CD4-positive, alpha-beta T cell treated with Interleukin-17A for 1 hour (primary cell): ENCODE data around the gene GRK2.
A peak's percentile ranks its signal among the peaks of the same experiment; 100 is the strongest.

Experiments
- DNase-seq: peaks from one replicate; pipeline ENCODE4 v3.0.0-alpha.2; 2020

The GRK2 gene

GRCh38 chr11:67284811-67285540 lies 18.7 kb downstream of the GRK2 start:
- no peak for DNase-seq

- DNase-seq, result peak; percentile 63
Measured at GRCh38 chr11:67285541-67286498, 19.5 kb downstream of the GRK2 start.

GRCh38 chr11:67286621-67287333 lies 20.5 kb downstream of the GRK2 start:
- no peak for DNase-seq

- peak; percentile 66 for DNase-seq
Measured at GRCh38 chr11:67287355-67288197, 21.3 kb downstream of the GRK2 start.

GRCh38 chr11:67288198-67288451 lies 21.9 kb downstream of the GRK2 start:
- DNase-seq, result no peak

GRCh38 chr11:67288452-67289225 lies 22.4 kb downstream of the GRK2 start:
- DNase-seq, result peak; percentile 90

- DNase-seq, result no peak
Measured at GRCh38 chr11:67289226-67289650, 23.0 kb downstream of the GRK2 start, which contains the start of gene ANKRD13D. ANKRD13D (plus strand) TSS chr11:67289303; CDS start chr11:67289461, 158 bp downstream.

GRCh38 chr11:67289651-67290479 lies 23.6 kb downstream of the GRK2 start:
- no peak for DNase-seq

GRCh38 chr11:67290801-67291200 lies 24.5 kb downstream of the GRK2 start:
- no peak for DNase-seq

GRCh38 chr11:67291481-67292381 lies 25.5 kb downstream of the GRK2 start:
- no peak for DNase-seq

GRCh38 chr11:67292671-67293070 lies 26.4 kb downstream of the GRK2 start:
- no peak for DNase-seq

GRCh38 chr11:67293090-67293489 lies 26.8 kb downstream of the GRK2 start:
- DNase-seq, result peak; percentile 64

- peak; percentile 26 for DNase-seq
Measured at GRCh38 chr11:67295846-67296245, 29.6 kb downstream of the GRK2 start.

GRCh38 chr11:67298786-67299185 lies 32.5 kb downstream of the GRK2 start:
- DNase-seq, result no peak

- no peak for DNase-seq
Measured at GRCh38 chr11:67299471-67300191, 33.4 kb downstream of the GRK2 start.

GRCh38 chr11:67300256-67300755 lies 34.0 kb downstream of the GRK2 start:
- DNase-seq, result no peak

GRCh38 chr11:67300756-67301312 lies 34.6 kb downstream of the GRK2 start:
- no peak for DNase-seq

GRCh38 chr11:67301313-67301921 lies 35.1 kb downstream of the GRK2 start:
- no peak for DNase-seq
